HepG2 (cell line): Measurements from ENCODE around the gene JUND. TPM values are rescaled to one million over a fixed set of nuclear protein-coding genes. Genes with fewer than 3 reads are reported as not detected.

Experiments used
- AKAP8 ChIP-seq: sonication (generic); formaldehyde crosslinking; IDR thresholded peaks from 2 replicates; pipeline ENCODE4 v1.5.1; 2020; ENCODE audit warnings: mild to moderate bottlenecking, missing genetic modification reagents
- BRD4 ChIP-seq: sonication (generic); formaldehyde crosslinking; IDR thresholded peaks from 2 replicates; pipeline ENCODE4 v1.4.0; 2020; ENCODE audit warnings: missing genetic modification reagents
- GTF3A ChIP-seq: sonication (generic); formaldehyde crosslinking; conservative IDR thresholded peaks from 2 replicates; pipeline ENCODE4 v1.4.0; 2020; ENCODE audit warnings: mild to moderate bottlenecking, missing genetic modification reagents
- HNF4G ChIP-seq, 2 experiments: sonication (generic) in 1 of 2; formaldehyde crosslinking in 1 of 2; IDR thresholded peaks; 2 replicates each; pipeline versions ENCODE4 v1.4.0 to v1.6.1; 2011 to 2020; ENCODE audit warnings: borderline replicate concordance in 2 of 2, low read depth in 2 of 2, mild to moderate bottlenecking in 2 of 2, low read length in 1 of 2, missing genetic modification reagents in 1 of 2, moderate library complexity in 1 of 2
- HOXA5 ChIP-seq: sonication (generic); formaldehyde crosslinking; IDR thresholded peaks from 2 replicates; pipeline ENCODE4 v1.4.0; 2020; ENCODE audit warnings: missing genetic modification reagents
- MYC ChIP-seq: sonication (generic); formaldehyde crosslinking; IDR thresholded peaks from 2 replicates; pipeline ENCODE4 v1.9.0; 2021; ENCODE audit warnings: missing genetic modification reagents, borderline replicate concordance
- MZF1 ChIP-seq: sonication (generic); formaldehyde crosslinking; IDR thresholded peaks from 2 replicates; pipeline ENCODE4 v1.8.1; 2023; ENCODE audit warnings: mild to moderate bottlenecking, missing genetic modification reagents, borderline replicate concordance
- NRL ChIP-seq: sonication (generic); formaldehyde crosslinking; IDR thresholded peaks from 2 replicates; pipeline ENCODE4 v1.5.0; 2020; ENCODE audit warnings: missing genetic modification reagents, mild to moderate bottlenecking, moderate library complexity, borderline replicate concordance
- PBX3 ChIP-seq: sonication (generic); formaldehyde crosslinking; IDR thresholded peaks from 2 replicates; pipeline ENCODE4 v1.8.1; 2023; ENCODE audit warnings: missing genetic modification reagents, inconsistent platforms, borderline replicate concordance
- TFAP4 ChIP-seq: sonication (generic); IDR thresholded peaks from 2 replicates; pipeline ENCODE4 v1.6.1; 2016; ENCODE audit warnings: low read depth, borderline replicate concordance
- ZBTB43 ChIP-seq: sonication (generic); formaldehyde crosslinking; conservative IDR thresholded peaks from 2 replicates; pipeline ENCODE4 v1.4.0; 2020; ENCODE audit warnings: missing genetic modification reagents
- ZBTB46 ChIP-seq: sonication (generic); formaldehyde crosslinking; IDR thresholded peaks from 2 replicates; pipeline ENCODE4 v1.4.0; 2020; ENCODE audit warnings: mild to moderate bottlenecking, missing genetic modification reagents, borderline replicate concordance
- ZNF451 ChIP-seq: sonication (generic); formaldehyde crosslinking; IDR thresholded peaks from 2 replicates; pipeline ENCODE4 v1.5.0; 2020; ENCODE audit warnings: mild to moderate bottlenecking, missing genetic modification reagents
- ZNF609 ChIP-seq: sonication (generic); formaldehyde crosslinking; IDR thresholded peaks from 2 replicates; pipeline ENCODE4 v1.4.0; 2020; ENCODE audit warnings: mild to moderate bottlenecking, missing genetic modification reagents, borderline replicate concordance
- ZNF670 ChIP-seq: sonication (generic); formaldehyde crosslinking; IDR thresholded peaks from 2 replicates; pipeline ENCODE4 v1.8.0; 2022; ENCODE audit warnings: mild to moderate bottlenecking, missing genetic modification reagents, borderline replicate concordance
- ZNF777 ChIP-seq: sonication (generic); formaldehyde crosslinking; IDR thresholded peaks from 2 replicates; pipeline ENCODE4 v1.4.0; 2020; ENCODE audit warnings: missing genetic modification reagents
- polyA plus RNA-seq, 8 experiments: library from polyadenylated mRNA; depleted of rRNA in 3 of 8; stranded (reverse) in 7 of 8; unstranded in 1 of 8; fragments of >200 nt; fragmentation: Illumina TruSeq in 4 of 8; extraction: Trizol in 4 of 8; gene quantifications; 2 replicates each; pipeline versions ENCODE4 v1.2.1 to v1.2.3, GENCODE V29; 2011 to 2016; ENCODE audit warnings: low read depth in 4 of 8, missing spikeins in 1 of 8, mixed read lengths in 1 of 8; ENCODE audit not compliant: insufficient read depth in 1 of 8
- total RNA-seq, 5 experiments: library from RNA; depleted of rRNA; stranded (reverse); fragments of >200 nt; fragmentation: Illumina TruSeq; extraction: Trizol; gene quantifications; 2 replicates each; pipeline ENCODE4 v1.2.3, GENCODE V29; 2016; ENCODE audit warnings: low read depth in 1 of 5

Gene JUND
- total and polyA plus RNA-seq, 2 of the 13 experiments (the other 11 are each of a cell fraction or from before 2014, with no cell fraction given) = 41.2 to 59.8 TPM

GRCh38 chr19:18281082-18282020, at the start of gene JUND (continued):
- no peak for TF ChIP-seq ZNF609
- TF ChIP-seq AKAP8 = peak; percentile 99
- TF ChIP-seq MYC (CRISPR knock-in tag) = peak; percentile 34; the same call in 1 of the 2 replicates
- 0 out of 2 replicates have a peak, but pooled peaks have one; percentile 54 for TF ChIP-seq ZBTB43 (CRISPR knock-in tag)
- TF ChIP-seq ZNF451 (CRISPR knock-in tag) = no peak
- no peak for TF ChIP-seq PBX3 (CRISPR knock-in tag)
- 0 out of 2 replicates have a peak, but pooled peaks have one; percentile 58 for TF ChIP-seq BRD4 (CRISPR knock-in tag)
- TF ChIP-seq GTF3A = no peak
- TF ChIP-seq TFAP4 = peak; percentile 10; the same call in 1 of the 2 replicates
- TF ChIP-seq ZBTB46 (CRISPR knock-in tag) = no peak
- TF ChIP-seq HNF4G (IDR thresholded peaks at IDR 0.05; ENCODE audit: borderline replicate concordance, low read depth, low read length) = no peak
- TF ChIP-seq HNF4G (CRISPR knock-in tag; IDR thresholded peaks at IDR 0.05; ENCODE audit: borderline replicate concordance, low read depth) = no peak; the same call in 1 of the 2 replicates
- peak; percentile 96 for TF ChIP-seq ZNF777
- TF ChIP-seq MZF1 (CRISPR knock-in tag) = no peak
- TF ChIP-seq NRL (CRISPR knock-in tag) = no peak
- TF ChIP-seq ZNF670 (CRISPR knock-in tag) = no peak; the same call in 1 of the 2 replicates
- TF ChIP-seq HOXA5 (CRISPR knock-in tag) = peak; percentile 50; the same call in 1 of the 2 replicates
